ENCODE data around the gene FAM13C.

The FAM13C gene

GRCh38 chr10:59384761-59385160, 22.4 kb upstream of the FAM13C start:
- Histone ChIP-seq H3K79me2 (ENCODE audit: low read length) (no peaks in the 10 kb centered on the region), H3K9ac (ENCODE audit: low read length) (no peak overlapping the region), H3K9me3 (replicated peaks; ENCODE audit: insufficient read depth, low read length) (no peaks in the 10 kb centered on the region), H2AFZ (ENCODE audit: low read length) (no peak overlapping the region), H3K36me3 (replicated peaks; ENCODE audit: insufficient read depth, low read length) (no peaks in the 10 kb centered on the region), H3K27me3 (replicated peaks; ENCODE audit: insufficient read depth, low read length) (no peaks in the 10 kb centered on the region), H3K4me3 (ENCODE audit: low read length) (no peak overlapping the region), H3F3A (ENCODE audit: insufficient read depth, low read length) (no peaks in the 10 kb centered on the region), H3K4me2 (ENCODE audit: low read depth, low read length) (no peak overlapping the region), H3K9me2 (replicated peaks; ENCODE audit: insufficient read depth, low read length) (no peaks in the 10 kb centered on the region), H4K20me1 (ENCODE audit: insufficient read depth, low read length) (no peaks in the 10 kb centered on the region), H3K27ac (ENCODE audit: low read length) (no peak overlapping the region), H3K4me1 (ENCODE audit: low read length) (no peaks in the 10 kb centered on the region)
- DNase-seq, result no peak
- no peak for TF ChIP-seq CTCF (IDR thresholded peaks at IDR 0.05; ENCODE audit: low read length)
- no peak for TF ChIP-seq EZH2phosphoT487 (IDR thresholded peaks at IDR 0.05; ENCODE audit: low read length)

DNA sequence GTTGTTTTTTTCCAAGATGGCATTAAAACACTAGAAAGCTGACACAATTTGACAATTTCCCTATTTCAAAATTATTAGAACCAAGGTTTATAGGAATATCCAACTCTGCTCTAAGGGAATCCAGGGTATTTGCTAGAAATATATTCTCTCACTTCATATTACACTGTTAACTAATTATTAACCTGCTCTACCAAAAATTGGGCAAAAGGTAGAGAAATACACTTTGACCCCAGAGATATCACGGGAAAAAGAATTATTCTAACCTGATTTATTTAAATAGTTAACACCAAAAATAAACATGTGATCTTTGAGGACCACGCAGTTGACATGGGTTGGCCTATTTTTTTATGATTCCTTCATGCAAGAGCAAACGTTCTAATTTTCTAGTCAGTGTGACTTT, 21.6 kb upstream of the FAM13C start:
- H3K79me2 ChIP-seq (ENCODE audit: low read length), result no peaks in the 10 kb centered on the region
- H3K4me2 ChIP-seq (ENCODE audit: low read depth, low read length), result no peak overlapping the region
- H3K9ac ChIP-seq (ENCODE audit: low read length), result no peak overlapping the region
- no peaks in the 10 kb centered on the region for H3K36me3 ChIP-seq (replicated peaks; ENCODE audit: insufficient read depth, low read length)
- no peaks in the 10 kb centered on the region for H3K4me1 ChIP-seq (ENCODE audit: low read length)
- no peak overlapping the region for H3K4me3 ChIP-seq (ENCODE audit: low read length)
- H2AFZ ChIP-seq (ENCODE audit: low read length), result no peak overlapping the region
- TF ChIP-seq EZH2 (optimal IDR thresholded peaks at IDR 0.05; ENCODE audit: low read depth, low read length) (no peak), CTCF (IDR thresholded peaks at IDR 0.05; ENCODE audit: low read length) (no peak), EZH2phosphoT487 (IDR thresholded peaks at IDR 0.05; ENCODE audit: low read length) (no peak)
- no peaks in the 10 kb centered on the region for H3K9me3 ChIP-seq (replicated peaks; ENCODE audit: insufficient read depth, low read length)
- no peaks in the 10 kb centered on the region for H3K27me3 ChIP-seq (replicated peaks; ENCODE audit: insufficient read depth, low read length)
- no peak for DNase-seq
- H4K20me1 ChIP-seq (ENCODE audit: insufficient read depth, low read length), result no peaks in the 10 kb centered on the region
- H3K9me2 ChIP-seq (replicated peaks; ENCODE audit: insufficient read depth, low read length), result no peaks in the 10 kb centered on the region
- no peaks in the 10 kb centered on the region for H3F3A ChIP-seq (ENCODE audit: insufficient read depth, low read length)
- no peak overlapping the region for H3K27ac ChIP-seq (ENCODE audit: low read length)

DNA sequence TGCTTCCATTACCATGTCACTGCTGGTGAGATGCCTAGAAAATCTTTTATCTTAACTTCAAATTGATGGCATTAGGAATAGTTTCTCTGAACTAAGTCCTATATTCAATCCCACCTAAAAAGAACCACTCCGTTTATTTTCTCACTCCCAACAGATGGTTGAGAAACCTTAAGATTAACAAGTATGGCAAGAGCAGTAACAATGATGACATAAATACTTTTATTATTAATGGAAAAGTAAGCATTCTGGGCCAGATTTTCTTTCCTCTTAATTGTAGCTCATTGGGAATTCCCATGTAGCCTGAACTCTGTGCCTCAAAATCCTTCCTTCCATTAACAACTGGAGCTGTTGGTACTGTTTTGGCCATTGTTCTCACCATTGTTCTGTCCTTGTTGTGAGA, 21.1 kb upstream of the FAM13C start:
- H3K4me1 ChIP-seq (ENCODE audit: low read length), result no peaks in the 10 kb centered on the region

More for the DNA sequence above, 21.1 kb upstream of the FAM13C start:
- no peaks in the 10 kb centered on the region for H3K79me2 ChIP-seq (ENCODE audit: low read length)
- no peaks in the 10 kb centered on the region for H3K9me3 ChIP-seq (replicated peaks; ENCODE audit: insufficient read depth, low read length)
- H3K4me2 ChIP-seq (ENCODE audit: low read depth, low read length), result no peak overlapping the region
- H3K36me3 ChIP-seq (replicated peaks; ENCODE audit: insufficient read depth, low read length), result no peaks in the 10 kb centered on the region
- no peaks in the 10 kb centered on the region for H4K20me1 ChIP-seq (ENCODE audit: insufficient read depth, low read length)
- H2AFZ ChIP-seq (ENCODE audit: low read length), result no peak overlapping the region
- H3F3A ChIP-seq (ENCODE audit: insufficient read depth, low read length), result no peaks in the 10 kb centered on the region
- no peaks in the 10 kb centered on the region for H3K27me3 ChIP-seq (replicated peaks; ENCODE audit: insufficient read depth, low read length)
- DNase-seq, result no peak
- H3K9me2 ChIP-seq (replicated peaks; ENCODE audit: insufficient read depth, low read length), result no peaks in the 10 kb centered on the region
- TF ChIP-seq EZH2 (optimal IDR thresholded peaks at IDR 0.05; ENCODE audit: low read depth, low read length) (no peak), CTCF (IDR thresholded peaks at IDR 0.05; ENCODE audit: low read length) (no peak), EZH2phosphoT487 (IDR thresholded peaks at IDR 0.05; ENCODE audit: low read length) (no peak)
- no peak overlapping the region for H3K4me3 ChIP-seq (ENCODE audit: low read length)
- no peak overlapping the region for H3K9ac ChIP-seq (ENCODE audit: low read length)
- H3K27ac ChIP-seq (ENCODE audit: low read length), result no peak overlapping the region

Measured in MM.1S (cell line).